NAMALWA (cell line): ENCODE results near the gene BORCS5.

Experiments
- DNase-seq: peaks from one replicate; pipeline ENCODE4 v3.0.0-alpha.2; 2015; ENCODE audit warnings: low spot score

Gene BORCS5

DNA sequence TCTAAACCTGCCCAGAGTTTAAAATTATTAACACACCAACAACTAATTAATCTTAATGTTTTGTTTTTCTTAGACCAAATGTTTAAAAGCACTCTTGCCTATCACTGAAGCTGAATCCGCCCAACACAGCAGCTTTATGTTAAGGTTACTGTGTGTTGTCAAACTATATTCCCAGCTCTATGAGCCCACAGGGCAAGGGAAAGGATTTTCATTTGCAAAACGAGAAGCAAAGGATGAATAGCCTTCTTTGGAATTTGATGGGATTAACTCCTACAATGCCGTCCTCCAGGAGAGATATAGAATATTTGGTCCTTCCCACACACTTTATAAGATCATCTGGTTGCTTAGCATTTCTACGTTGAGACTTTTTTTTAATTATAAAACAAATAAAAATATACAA is 162.0 kb downstream of the BORCS5 start:
- DNase-seq = no peak
